Measurements from ENCODE around the gene KRTAP4-16. TPM values are rescaled to one million over a fixed set of nuclear protein-coding genes. Genes with fewer than 3 reads are reported as not detected.

Gene KRTAP4-16
- total RNA-seq, 4 donors from 2014 or later: not detected

- WGBS, 2 donors (ENCODE audit: low coverage in 1 of 2): 44 to 55% methylated on average over 4 of the region's 4 CpGs
- H3K27me3 ChIP-seq: no peaks in the 10 kb centered on the region
- in situ Hi-C loops (cut with MboI; ENCODE audit: low pct_ligation_motif_present in 1 of 4, low pct_unique_long_range_greater_than_20kb in 1 of 4, low sequenced_read_pairs in 3 of 4) (no loop called here), intact Hi-C loops (cut with DNase I; ENCODE audit: low total_unique reads) (no loop called here)
- H3K36me3 ChIP-seq: no peaks in the 10 kb centered on the region
- H3K27ac ChIP-seq: no peak overlapping the region
- DNase-seq: no peak
- H3K4me3 ChIP-seq: no peak overlapping the region
- H3K4me1 ChIP-seq: no peaks in the 10 kb centered on the region
- no peak for TF ChIP-seq POLR2AphosphoS5 (IDR thresholded peaks at IDR 0.05)
- TF ChIP-seq POLR2A (IDR thresholded peaks at IDR 0.05): no peak
- H3K9me3 ChIP-seq: no peaks in the 10 kb centered on the region
Observed at GRCh38 chr17:41082626-41083025, 19.4 kb downstream of the KRTAP4-16 start.

- Histone ChIP-seq H3K9me3 (no peaks in the 10 kb centered on the region), H3K4me3 (no peak overlapping the region), H3K4me1 (no peaks in the 10 kb centered on the region), H3K36me3 (no peaks in the 10 kb centered on the region), H3K27ac (no peak overlapping the region), H3K27me3 (peaks cover 8% of the 10 kb centered on the region)
- no peak for DNase-seq
- TF ChIP-seq EP300 (IDR thresholded peaks at IDR 0.05; ENCODE audit: low read depth) (no peak), POLR2AphosphoS5 (IDR thresholded peaks at IDR 0.05) (no peak), CTCF (IDR thresholded peaks at IDR 0.05) (no peak), POLR2A (IDR thresholded peaks at IDR 0.05) (no peak)
- intact Hi-C loops (cut with DNase I; ENCODE audit: low total_unique reads): no loop called here
- in situ Hi-C loops (cut with MboI; ENCODE audit: low pct_ligation_motif_present in 1 of 4, low pct_unique_long_range_greater_than_20kb in 1 of 4, low sequenced_read_pairs in 3 of 4): no loop called here
Observed at GRCh38 chr17:41076788-41077187, 25.2 kb downstream of the KRTAP4-16 start.

GRCh38 chr17:41073676-41074075, 28.3 kb downstream of the KRTAP4-16 start:
- H3K9me3 ChIP-seq: no peaks in the 10 kb centered on the region
- in situ Hi-C loops (cut with MboI; ENCODE audit: low pct_ligation_motif_present in 1 of 4, low pct_unique_long_range_greater_than_20kb in 1 of 4, low sequenced_read_pairs in 3 of 4): no loop called here
- peaks cover 8% of the 10 kb centered on the region for H3K27me3 ChIP-seq
- TF ChIP-seq CTCF (IDR thresholded peaks at IDR 0.05): no peak
- TF ChIP-seq POLR2A (IDR thresholded peaks at IDR 0.05): no peak
- no peaks in the 10 kb centered on the region for H3K4me1 ChIP-seq
- H3K36me3 ChIP-seq: no peaks in the 10 kb centered on the region
- DNase-seq: no peak
- WGBS, 2 donors (ENCODE audit: low coverage in 1 of 2): 69 to 88% methylated on average over 2 of the region's 2 CpGs
- intact Hi-C loops (cut with DNase I; ENCODE audit: low total_unique reads): no loop called here
- no peak overlapping the region for H3K4me3 ChIP-seq
- no peak overlapping the region for H3K27ac ChIP-seq

GRCh38 chr17:41071606-41072360, 30.2 kb downstream of the KRTAP4-16 start:
- 80 to 83% methylated on average over 3 to 5 of the region's 5 CpGs for WGBS, 2 donors (ENCODE audit: low coverage in 1 of 2)
- Histone ChIP-seq H3K27me3 (peaks cover 5% of the 10 kb centered on the region), H3K36me3 (no peaks in the 10 kb centered on the region), H3K9me3 (no peaks in the 10 kb centered on the region), H3K4me1 (no peaks in the 10 kb centered on the region), H3K27ac (no peak overlapping the region), H3K4me3 (no peak overlapping the region)
- no peak for DNase-seq
- in situ Hi-C loops (cut with MboI; ENCODE audit: low pct_ligation_motif_present in 1 of 4, low pct_unique_long_range_greater_than_20kb in 1 of 4, low sequenced_read_pairs in 3 of 4) (no loop called here), intact Hi-C loops (cut with DNase I; ENCODE audit: low total_unique reads) (no loop called here)
- no peak for TF ChIP-seq CTCF (IDR thresholded peaks at IDR 0.05)
- no peak for TF ChIP-seq EP300 (IDR thresholded peaks at IDR 0.05; ENCODE audit: low read depth)
- TF ChIP-seq POLR2AphosphoS5 (IDR thresholded peaks at IDR 0.05): no peak
- TF ChIP-seq POLR2A (IDR thresholded peaks at IDR 0.05): no peak

GRCh38 chr17:41069031-41069430, 33.0 kb downstream of the KRTAP4-16 start:
- Histone ChIP-seq H3K27ac (no peak overlapping the region), H3K36me3 (no peaks in the 10 kb centered on the region), H3K4me1 (no peaks in the 10 kb centered on the region), H3K9me3 (no peaks in the 10 kb centered on the region), H3K27me3 (peaks cover 6% of the 10 kb centered on the region), H3K4me3 (no peak overlapping the region)
- intact Hi-C loops (cut with DNase I; ENCODE audit: low total_unique reads): no loop called here
- in situ Hi-C loops (cut with MboI; ENCODE audit: low pct_ligation_motif_present in 1 of 4, low pct_unique_long_range_greater_than_20kb in 1 of 4, low sequenced_read_pairs in 3 of 4): no loop called here
- 62 to 82% methylated on average over 3 of the region's 3 CpGs for WGBS, 2 donors (ENCODE audit: low coverage in 1 of 2)
- no peak for DNase-seq
- TF ChIP-seq POLR2A (IDR thresholded peaks at IDR 0.05) (no peak), CTCF (IDR thresholded peaks at IDR 0.05) (no peak), POLR2AphosphoS5 (IDR thresholded peaks at IDR 0.05) (no peak), EP300 (IDR thresholded peaks at IDR 0.05; ENCODE audit: low read depth) (no peak)

Data from transverse colon (tissue), 4 donors.